GM19099 (cell line): ENCODE data around the gene CMTM5.

ENCODE experiments used
- POLR2A ChIP-seq: IDR thresholded peaks from 3 replicates; pipeline ENCODE4 v1.6.1; 2011; ENCODE audit warnings: low read depth; ENCODE audit not compliant: insufficient read length; ENCODE audit errors: extremely low read depth

CMTM5 gene

DNA sequence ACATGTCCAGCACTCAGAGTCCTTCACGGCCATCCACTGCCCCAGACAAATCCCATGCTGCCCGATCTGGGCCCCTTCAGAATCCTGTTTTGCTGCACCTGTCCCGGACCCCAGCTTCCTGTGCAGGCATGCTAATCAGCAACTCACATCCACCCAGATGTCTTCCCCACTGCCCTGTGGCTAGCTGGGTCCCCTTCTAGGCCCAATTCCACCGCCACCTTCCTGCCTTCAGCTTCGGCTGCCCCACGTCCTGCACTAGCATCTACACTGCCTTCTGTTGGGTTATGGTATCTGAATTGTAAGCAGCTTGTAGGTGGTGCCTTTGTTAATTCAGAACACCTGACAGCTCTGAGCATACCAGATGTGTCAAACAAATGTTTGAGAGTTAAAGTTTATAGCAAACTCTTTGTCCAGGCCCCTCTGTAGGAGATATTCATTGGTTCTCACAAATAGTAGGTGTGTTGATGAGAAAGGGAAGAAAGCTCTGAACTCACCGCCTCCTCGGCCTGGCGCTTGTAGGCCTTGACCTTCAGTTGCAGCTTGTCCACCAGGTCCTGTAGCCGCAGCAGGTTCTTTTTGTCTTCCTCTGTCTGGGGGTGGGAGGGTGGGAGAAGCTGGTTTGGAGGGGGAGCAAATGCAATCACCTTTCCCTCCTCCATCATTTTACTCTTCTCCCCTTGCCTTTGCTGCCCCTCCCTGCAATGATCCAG is 6.0 kb downstream of the CMTM5 start:
- TF ChIP-seq POLR2A: no peak

DNA sequence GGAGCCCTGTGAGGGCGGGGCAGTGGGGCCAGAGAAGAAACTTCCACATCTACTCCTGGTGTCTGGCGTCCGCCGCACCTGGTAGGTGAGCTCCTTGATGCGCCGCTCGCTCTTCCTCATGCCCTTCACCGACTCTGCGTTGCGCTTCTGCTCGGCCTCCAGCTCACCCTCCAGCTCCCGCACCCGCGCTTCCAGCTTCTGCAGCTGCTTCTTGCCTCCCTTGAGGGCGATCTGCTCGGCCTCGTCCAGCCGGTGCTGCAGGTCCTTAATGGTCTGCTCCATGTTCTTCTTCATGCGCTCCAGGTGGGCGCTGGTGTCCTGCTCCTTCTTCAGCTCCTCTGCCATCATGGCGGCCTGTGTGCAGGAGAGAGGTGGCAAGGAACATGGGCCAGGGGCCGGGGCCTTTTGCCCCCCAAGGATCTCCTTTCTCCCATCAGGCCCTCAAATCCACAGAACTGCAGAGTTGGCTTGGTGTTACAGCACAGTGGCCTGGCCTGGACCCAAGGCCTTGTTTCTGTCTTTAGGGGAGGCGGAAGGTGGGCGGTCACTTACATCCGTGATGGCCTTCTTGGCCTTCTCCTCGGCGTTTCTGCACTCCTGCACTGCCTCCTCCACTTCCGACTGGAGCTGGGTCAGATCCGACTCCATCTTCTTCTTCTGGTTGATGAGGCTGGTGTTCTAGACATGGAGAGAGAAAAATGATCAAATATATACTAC is 7.7 kb downstream of the CMTM5 start:
- TF ChIP-seq POLR2A: no peak

DNA sequence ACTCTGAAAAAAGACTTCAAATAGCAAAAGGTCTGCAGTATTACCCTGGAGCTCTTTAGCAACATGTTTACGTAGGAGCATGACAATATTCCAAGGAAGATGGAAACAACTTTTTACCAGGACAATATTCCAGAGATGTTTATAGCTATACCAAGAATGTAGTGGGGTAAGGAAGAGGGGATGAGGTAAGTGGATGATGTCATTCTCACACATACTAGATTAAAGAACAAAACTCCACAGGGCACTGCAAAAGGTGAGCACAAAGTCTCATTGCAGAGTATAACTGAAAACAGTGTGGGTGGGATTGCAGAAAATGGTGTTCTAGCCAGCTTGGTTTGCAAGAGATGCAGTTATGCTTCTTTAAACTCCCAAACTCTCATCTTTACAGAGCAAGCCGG is 8.4 kb downstream of the CMTM5 start:
- TF ChIP-seq POLR2A: no peak

DNA sequence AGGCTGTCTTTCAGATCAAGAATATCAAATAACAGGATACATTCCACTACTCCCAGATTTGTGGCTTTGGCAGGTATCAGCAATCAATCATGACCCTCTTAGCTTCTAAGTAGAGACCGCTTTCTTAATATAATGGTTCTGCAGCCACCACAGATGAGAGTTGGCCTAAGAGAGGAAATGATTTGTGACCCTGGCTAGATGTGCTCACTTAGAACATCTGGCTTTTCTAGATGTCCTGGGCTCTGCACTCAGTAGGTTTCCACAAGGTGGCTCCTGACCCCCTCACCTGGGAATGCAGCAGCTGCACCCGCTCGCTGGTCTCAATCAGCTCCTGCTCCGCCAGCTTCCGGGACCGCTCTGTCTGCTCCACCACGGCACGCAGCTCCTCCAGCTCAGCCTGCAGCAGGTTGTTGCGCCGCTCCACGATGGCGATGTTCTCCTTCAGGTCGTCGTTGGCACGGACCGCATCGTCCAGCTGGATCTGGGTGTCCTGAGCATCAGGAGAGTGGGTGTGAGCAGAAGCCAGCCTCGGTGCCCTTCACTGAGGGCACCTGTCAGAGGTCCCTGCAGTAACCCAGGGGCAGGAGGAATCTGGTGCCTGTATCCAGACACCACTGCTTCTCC is 8.9 kb downstream of the CMTM5 start:
- TF ChIP-seq POLR2A: no peak

DNA sequence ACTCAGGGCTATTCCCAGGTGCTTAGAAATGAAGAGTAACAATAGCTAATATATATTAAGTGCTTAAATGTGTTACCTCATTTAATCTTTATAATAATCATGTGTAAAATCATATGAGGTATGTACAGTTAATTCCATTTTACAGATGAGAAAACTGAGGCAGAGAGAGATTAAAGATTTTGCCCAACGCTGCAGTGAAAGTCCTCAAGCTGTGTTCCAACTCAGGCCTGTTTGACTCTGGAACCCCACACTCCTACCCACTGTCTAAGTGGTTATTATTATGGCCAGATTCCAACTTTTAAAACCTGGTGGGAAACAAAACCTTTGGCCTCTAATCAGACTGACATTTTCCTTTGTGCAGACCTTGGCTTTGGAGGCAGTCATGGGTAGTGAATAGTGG is 10.2 kb downstream of the CMTM5 start:
- no peak for TF ChIP-seq POLR2A

DNA sequence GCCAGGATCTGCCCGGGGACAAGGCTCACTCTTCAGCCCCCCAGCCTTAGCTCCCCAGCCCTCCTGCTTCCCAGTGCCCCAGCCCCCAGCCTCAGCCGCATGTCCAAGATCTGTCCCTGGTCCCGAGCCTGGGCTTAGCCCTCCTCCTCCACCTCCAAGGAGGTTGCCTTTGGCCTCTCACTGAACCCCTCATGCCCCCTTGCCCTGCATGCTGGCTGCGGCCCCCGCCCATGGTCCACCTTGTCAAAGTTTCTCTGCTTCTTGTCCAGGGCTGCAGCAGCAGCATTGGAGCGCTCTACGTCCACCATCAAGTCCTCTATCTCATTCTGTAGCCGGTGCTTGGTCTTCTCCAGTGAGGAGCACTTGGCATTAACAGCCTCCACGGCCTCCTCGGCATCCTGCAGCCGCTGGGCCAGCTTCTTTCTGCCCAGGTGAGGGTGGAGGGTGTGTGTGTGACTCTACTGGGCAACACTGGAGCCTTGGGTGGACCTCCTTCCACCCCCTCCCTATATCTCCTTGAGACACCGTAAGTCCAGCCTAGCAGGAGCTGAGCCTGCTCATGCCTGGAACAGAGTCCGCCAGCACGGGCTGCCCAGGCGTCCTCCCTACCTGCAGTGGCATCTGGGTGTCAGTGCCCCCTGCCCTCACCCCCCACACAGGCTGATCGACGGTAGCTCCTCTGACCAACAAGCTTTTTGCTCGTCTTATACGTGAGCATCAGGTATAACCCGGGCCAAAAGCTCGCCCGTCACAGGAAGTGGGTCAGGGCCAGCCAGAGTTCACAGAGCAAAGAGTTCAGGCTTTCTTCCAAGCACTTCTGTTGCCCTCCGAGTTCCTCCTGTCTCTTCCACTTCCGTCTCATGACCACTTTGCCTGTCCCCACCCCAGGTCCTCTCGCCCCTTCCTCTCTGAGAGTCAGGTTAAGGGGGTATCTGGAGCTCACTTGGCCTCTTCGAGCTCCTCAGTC is 11.4 kb downstream of the CMTM5 start:
- TF ChIP-seq POLR2A: no peak

DNA sequence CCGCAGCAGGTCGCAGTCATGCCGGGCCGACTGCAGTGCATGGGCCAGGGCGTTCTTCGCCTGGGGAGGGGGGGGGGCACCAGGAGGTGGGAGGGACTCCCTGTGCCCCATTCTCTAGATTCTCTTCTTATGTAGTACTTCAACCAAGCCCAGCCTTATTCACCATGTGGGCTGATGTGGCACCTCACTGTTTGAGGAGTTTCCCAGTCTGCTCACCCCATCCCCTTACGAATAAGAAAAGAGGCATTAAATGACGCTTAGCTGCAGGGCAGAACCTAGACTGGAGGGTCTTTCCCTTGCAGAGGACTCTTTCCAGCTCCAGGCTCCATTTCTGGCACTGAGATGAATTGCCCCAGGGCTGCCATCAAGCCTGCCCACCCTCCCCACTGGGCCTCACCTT is 12.2 kb downstream of the CMTM5 start:
- no peak for TF ChIP-seq POLR2A

DNA sequence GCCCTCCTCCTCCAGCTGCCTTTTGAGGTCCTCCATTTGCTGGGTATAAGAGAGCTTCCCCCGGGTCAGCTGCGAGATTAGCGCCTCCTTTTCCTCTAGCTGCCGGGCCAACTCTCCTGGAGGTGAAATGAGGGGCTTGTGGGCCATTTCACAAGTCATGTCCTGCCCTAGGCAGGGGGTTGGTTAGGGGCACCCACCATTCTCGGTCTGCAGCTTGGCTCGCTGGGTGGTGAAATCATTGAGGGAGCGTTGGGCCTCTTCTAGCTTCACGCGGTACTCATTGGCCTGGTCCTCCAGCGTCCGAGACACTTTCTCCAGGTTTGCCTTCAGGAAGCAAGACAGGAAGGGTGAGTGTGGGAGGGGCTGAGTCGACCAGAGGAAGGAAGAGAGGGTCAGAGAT is 12.6 kb downstream of the CMTM5 start:
- TF ChIP-seq POLR2A: no peak

DNA sequence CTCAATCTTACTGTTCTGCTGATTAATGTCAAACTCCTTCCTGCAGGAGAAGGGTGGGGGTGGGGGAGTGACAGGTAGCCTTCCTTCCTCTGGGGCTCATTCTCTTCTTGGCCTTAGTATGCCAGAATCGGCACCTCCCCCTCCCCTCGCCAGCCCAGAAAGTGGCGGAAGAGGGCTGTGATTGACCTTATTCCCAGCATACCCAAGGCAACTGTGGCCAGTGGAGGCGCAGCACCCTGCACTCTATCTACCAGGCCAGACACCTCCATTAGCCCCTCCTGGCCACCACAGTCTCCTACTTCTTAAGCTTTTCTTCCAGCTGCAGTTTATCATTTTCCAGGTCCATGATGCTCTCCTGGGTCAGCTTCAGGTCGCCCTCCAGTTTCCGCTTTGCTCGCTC is 15.8 kb downstream of the CMTM5 start:
- TF ChIP-seq POLR2A: no peak

DNA sequence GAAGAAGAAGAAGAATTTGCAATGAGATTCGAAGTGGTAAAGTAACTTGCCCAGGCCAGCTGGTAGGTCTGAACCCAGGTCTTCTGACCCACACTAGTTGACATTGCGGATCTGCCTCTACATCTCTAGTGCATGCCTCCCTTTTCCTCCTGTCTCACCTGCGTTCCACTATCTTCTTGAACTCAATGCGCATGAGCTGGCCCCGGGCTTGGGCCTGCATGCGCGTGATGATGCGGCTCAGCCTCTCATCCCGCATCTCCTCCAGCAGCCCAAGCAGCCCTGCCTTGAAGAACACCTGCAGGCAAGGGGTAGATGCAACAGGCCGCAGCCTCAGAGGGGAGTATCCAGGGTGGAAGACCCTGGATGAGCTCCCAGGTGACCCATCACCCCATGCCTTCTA is 19.3 kb downstream of the CMTM5 start:
- TF ChIP-seq POLR2A: no peak

DNA sequence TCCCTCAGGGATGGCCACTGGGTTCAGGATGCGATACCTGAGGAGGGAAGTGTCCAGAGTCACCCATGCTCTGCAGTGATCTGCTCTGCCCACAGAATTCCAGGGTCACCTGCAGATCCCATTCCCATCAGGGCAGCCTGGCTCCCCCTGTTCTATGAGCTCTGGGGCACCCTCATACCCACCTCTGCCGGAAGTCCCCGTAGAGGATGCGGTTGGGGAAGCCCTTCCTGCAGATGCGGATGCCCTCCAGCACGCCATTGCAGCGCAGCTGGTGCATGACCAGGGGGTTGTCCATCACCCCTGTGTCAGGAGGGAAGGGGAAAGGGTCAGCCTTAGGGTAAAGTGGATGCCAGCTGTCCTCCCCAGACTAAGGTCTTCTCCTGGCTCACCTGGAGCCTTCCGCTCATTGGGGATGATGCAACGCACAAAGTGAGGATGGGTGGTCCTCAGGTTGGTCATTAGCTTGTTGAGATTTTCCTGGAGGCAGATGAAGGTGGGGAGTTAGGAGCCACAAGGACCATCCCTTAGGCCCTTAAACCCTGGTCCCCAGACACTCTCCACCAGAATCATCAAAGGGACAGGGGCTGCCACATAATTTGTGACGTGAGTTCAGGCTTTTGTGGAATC is 20.0 kb downstream of the CMTM5 start:
- no peak for TF ChIP-seq POLR2A

DNA sequence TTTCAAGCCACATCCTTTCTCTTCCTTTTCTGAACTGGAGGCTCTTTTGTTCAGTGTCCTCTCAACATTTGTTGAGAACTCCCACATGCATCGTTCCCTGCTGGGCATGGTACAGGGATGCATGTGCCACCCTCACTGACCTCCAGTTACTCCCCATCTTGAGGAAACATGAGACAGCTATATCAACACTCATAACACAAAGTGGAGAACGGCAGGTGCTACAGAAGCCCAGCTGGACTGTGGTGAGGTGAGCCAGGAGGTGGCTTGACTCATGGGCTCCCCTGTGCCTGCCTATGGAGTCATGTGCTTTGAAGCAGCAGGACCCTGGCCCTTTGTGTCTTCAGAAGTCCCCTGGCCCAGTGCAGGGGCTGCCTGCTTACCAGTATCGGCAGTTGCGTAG is 21.5 kb downstream of the CMTM5 start:
- no peak for TF ChIP-seq POLR2A

DNA sequence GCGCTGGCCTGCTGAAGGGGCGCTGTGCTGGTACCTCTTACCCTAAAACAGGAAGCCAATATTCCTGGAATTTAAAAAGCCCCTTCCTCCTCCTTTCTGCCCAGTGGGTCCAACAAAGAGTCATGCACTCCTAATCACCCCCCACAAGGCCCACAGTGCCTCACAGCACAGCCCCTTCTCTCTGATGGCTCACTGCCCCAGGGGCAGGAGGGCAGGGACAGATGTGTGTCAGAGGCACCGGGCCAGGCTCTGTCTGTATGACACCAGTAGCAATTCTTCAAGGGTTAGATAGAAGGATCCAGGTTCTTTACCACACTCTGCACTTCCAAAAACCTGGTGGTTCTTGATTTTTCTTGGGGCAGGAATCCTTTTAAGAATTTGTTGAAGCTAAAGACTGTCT is 22.3 kb downstream of the CMTM5 start:
- TF ChIP-seq POLR2A: no peak

DNA sequence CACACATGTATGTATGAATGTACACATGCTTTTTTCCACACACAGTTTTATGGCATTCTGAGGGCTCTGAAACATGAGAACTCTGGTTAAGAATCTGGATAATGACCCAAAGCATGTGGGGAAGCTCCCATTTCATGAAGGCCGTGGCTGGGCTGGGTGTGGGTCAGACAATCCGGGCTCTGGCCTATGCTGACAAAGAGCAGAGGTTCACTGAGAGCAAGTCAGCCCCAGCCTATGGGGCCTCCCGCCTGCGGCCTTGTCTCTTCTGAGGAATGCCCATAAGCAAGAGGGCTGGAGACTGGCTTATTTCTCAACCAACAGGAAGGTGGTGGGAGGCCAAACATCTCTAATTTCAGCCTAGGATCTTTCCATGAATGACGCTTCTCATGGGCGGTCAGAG is 22.7 kb downstream of the CMTM5 start:
- TF ChIP-seq POLR2A: no peak

DNA sequence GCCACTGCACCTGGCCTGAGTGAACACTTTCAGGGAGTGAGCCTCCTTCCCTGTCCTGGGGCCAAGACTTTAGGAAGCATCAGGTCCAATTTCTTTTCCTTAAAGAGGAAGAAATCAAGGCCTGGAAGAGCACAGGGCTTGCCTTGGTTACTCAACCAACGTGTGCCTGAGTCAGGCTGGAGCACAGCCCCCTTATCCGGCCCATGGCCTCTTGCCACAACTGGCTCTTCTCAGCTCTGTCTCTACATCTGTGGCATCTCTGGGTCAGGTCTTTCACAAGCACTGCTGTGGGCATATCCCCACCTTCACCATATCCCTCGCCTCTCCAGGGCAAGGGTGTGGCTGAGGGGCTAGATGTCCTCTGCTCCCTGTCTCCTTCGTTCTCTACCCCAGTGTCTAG is 24.4 kb downstream of the CMTM5 start:
- TF ChIP-seq POLR2A: no peak
